MCF 10A (cell line): ENCODE measurements around the gene PHF14. TPM values are rescaled to one million over a fixed set of nuclear protein-coding genes. Genes with fewer than 3 reads are reported as not detected.
"Not testable (repeated sequence)": the region's sequence is repeated elsewhere in the genome, so short reads cannot be mapped to it uniquely, and the experiment has no call there.

Experiments
- BruUV-seq: library from RNA; stranded (reverse); fragments of 400-500 nt; replicated peaks from 2 replicates; lab custom pipeline; 2021; lab: Mats Ljungman, UMichigan
- CTCF ChIA-PET: fragments of 300-600 bp; sonication (Branson Sonifier 250); formaldehyde crosslinking; extraction: SDS; loops from one replicate; lab custom pipeline; 2021; ENCODE audit warnings: antibody characterized with exemption, inconsistent platforms; lab: Yijun Ruan, JAX
- POLR2A ChIA-PET: fragments of 300-600, 350-650 bp; sonication (Branson Sonifier 250); formaldehyde crosslinking; extraction: SDS; loops from one replicate; lab custom pipeline; 2020; ENCODE audit warnings: antibody characterized with exemption, inconsistent platforms; lab: Yijun Ruan, JAX
- DNase-seq: peaks from one replicate; pipeline ENCODE4 v3.0.0-alpha.2; 2018; ENCODE audit not compliant: unreplicated experiment
- H3K27ac Mint-ChIP-seq: one replicate; pipeline ENCODE4 v1.8.0; 2022; ENCODE audit warnings: mild to moderate bottlenecking, low read depth, mixed read lengths; ENCODE audit not compliant: unreplicated experiment
- H3K27me3 Mint-ChIP-seq: one replicate; pipeline ENCODE4 v1.8.0; 2022; ENCODE audit warnings: mixed read lengths; ENCODE audit not compliant: insufficient read depth, unreplicated experiment
- H3K36me3 Mint-ChIP-seq: one replicate; pipeline ENCODE4 v1.8.0; 2022; ENCODE audit warnings: mild to moderate bottlenecking, moderate library complexity, mixed read lengths; ENCODE audit not compliant: insufficient read depth, unreplicated experiment
- H3K4me1 Mint-ChIP-seq: one replicate; pipeline ENCODE4 v1.8.0; 2022; ENCODE audit warnings: mixed read lengths; ENCODE audit not compliant: insufficient read depth, unreplicated experiment
- H3K4me3 Mint-ChIP-seq: one replicate; pipeline ENCODE4 v1.8.0; 2022; ENCODE audit warnings: mild to moderate bottlenecking, moderate library complexity, mixed read lengths; ENCODE audit not compliant: unreplicated experiment
- H3K9me3 Mint-ChIP-seq: one replicate; pipeline ENCODE4 v1.8.0; 2022; ENCODE audit warnings: mixed read lengths; ENCODE audit not compliant: unreplicated experiment
- intact Hi-C: fragments of 100-400 bp; cut with micrococcal nuclease; formaldehyde crosslinking; loops from 2 replicates; pipeline ENCODE4 v1.14.1; 2022
- total RNA-seq: library from RNA; stranded (reverse); gene quantifications from 2 replicates; pipeline ENCODE4 v1.2.3, GENCODE V29; 2022
- TF ChIP-seq, protein P1 (sequence below): fragments of 200-600 bp; IDR thresholded peaks from one replicate; pipeline ENCODE4 v1.8.0; 2022; ENCODE audit warnings: antibody characterized with exemption, mild to moderate bottlenecking; ENCODE audit not compliant: unreplicated experiment

PHF14 gene
- total RNA-seq, 1 experiment from 2014 or later: 39.6 TPM

DNA sequence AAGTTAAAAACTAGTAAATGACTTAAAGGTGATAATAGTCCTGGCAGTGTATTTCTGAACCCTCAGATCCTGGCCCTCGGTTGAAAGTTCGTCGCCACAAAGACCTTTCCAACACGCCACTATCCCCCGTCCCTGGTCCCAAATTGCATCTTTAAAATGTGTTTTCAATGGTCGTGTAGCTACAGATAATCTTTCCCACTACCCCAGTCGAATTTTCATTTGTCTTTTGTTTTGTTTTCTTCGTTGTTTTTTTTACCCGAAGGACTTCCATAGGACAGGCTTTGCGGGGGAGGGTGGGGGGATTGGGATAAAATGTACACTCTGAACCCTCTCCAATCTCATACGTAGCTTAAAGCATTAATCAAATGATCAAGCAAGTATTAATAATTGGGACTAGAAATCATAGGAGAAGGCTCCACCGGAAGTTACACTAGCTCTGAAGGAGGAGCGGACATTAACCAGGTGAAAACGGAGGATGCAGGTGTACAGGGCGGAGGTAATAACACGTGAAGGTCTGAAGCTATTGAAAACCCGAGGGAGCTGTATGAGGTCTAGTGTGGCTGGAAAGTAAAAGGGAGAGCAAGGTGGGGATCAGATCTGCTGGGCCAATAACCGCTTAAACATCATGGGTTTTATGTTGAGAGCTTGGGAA lies 32.8 kb upstream of the PHF14 start:
- Mint-ChIP-seq H3K27ac (no peak overlapping the region), H3K27me3 (no peaks in the 10 kb centered on the region), H3K9me3 (no peaks in the 10 kb centered on the region), H3K4me1 (no peaks in the 10 kb centered on the region), H3K36me3 (peaks cover 16% of the 10 kb centered on the region), H3K4me3 (no peak overlapping the region)
- TF ChIP-seq, protein P1, sequence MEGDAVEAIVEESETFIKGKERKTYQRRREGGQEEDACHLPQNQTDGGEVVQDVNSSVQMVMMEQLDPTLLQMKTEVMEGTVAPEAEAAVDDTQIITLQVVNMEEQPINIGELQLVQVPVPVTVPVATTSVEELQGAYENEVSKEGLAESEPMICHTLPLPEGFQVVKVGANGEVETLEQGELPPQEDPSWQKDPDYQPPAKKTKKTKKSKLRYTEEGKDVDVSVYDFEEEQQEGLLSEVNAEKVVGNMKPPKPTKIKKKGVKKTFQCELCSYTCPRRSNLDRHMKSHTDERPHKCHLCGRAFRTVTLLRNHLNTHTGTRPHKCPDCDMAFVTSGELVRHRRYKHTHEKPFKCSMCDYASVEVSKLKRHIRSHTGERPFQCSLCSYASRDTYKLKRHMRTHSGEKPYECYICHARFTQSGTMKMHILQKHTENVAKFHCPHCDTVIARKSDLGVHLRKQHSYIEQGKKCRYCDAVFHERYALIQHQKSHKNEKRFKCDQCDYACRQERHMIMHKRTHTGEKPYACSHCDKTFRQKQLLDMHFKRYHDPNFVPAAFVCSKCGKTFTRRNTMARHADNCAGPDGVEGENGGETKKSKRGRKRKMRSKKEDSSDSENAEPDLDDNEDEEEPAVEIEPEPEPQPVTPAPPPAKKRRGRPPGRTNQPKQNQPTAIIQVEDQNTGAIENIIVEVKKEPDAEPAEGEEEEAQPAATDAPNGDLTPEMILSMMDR: no peak
- intact Hi-C loops: loop anchor here (1.0 to 5.0 kb wide), 2 partner anchors 32 to 271 kb away; partner anchors contain the start of gene PHF14
- ChIA-PET POLR2A (interaction anchor here (0.6 to 6.9 kb wide), 22 partner anchors 8 to 1270 kb away, joined by 3 to 119 read pairs (median 5); partner anchors contain the start of genes PHF14 and TMEM106B), CTCF (interaction anchor here (0.7 to 1.4 kb wide), 5 partner anchors 10 to 400 kb away, joined by 3 to 7 read pairs (median 4); no protein-coding TSS in a partner anchor)
- BruUV-seq: TSS peak; percentile 81
- DNase-seq: peak; percentile 20

DNA sequence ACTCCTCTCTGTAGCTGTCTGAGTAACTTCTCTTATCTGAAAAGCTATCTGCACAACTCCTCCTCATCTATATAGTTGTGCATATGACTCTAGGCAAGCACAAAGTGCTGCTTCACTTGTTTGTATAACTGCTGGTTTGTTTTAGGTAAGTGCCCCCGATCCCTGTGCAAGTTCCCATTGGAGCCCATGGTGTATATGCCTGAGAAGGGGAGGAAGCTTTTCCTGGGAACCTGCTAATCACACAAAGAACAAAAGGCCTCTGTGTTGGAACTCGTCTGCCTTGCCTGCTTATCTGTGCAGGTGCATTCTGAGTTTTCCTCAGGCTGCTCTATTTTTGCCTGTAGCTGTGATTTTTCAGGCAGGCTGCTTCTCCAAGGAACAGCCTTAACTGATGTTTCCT lies 23.2 kb upstream of the PHF14 start:
- TF ChIP-seq, protein P1: no peak
- intact Hi-C loops: no loop called here
- no peak overlapping the region for H3K4me3 Mint-ChIP-seq
- BruUV-seq: no TSS peak
- DNase-seq: no peak
- no peaks in the 10 kb centered on the region for H3K27me3 Mint-ChIP-seq
- H3K36me3 Mint-ChIP-seq: no peaks in the 10 kb centered on the region
- no peak overlapping the region for H3K27ac Mint-ChIP-seq
- no peaks in the 10 kb centered on the region for H3K4me1 Mint-ChIP-seq
- POLR2A ChIA-PET: interaction anchor here (0.9 to 1.9 kb wide), 2 partner anchors 10 to 24 kb away, joined by 3 to 6 read pairs; a partner anchor contains a TSS
- H3K9me3 Mint-ChIP-seq: no peaks in the 10 kb centered on the region
- CTCF ChIA-PET: no interaction called here

DNA sequence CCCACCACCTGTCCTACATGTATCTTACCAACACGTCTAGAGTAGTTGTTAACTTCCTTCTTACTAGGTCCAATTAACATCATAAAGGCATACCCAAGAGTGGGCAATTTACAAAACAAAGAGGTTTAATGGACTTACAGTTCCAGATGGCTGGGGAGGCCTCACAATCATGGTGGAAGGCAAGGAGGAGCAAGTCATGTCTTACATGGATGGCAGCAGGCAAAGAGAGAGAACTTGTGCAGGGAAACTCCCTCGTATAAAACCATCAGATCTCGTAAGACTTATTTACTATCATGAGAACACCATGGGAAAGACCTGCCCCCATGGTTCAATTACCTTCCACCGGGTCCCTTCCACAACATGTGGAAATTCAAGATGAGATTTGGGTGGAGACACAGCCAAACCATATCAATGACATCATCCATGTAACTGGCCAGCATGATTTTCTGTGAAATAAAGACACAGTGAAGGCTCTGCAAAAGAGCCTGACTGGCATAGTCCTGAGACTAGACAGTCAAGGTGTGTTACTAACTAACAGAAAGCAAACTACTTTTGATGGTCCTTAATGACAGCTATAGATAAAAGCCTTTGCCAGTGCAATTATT lies 22.6 kb upstream of the PHF14 start:
- H3K27ac Mint-ChIP-seq, H3K4me3 Mint-ChIP-seq, DNase-seq, H3K4me1 Mint-ChIP-seq, BruUV-seq, H3K27me3 Mint-ChIP-seq, CTCF ChIA-PET, intact Hi-C loops, H3K36me3 Mint-ChIP-seq, H3K9me3 Mint-ChIP-seq: not testable (repeated sequence)
- POLR2A ChIA-PET: interaction anchor here (1.9 kb wide), 1 partner anchor 11 kb away, joined by 6 read pairs; a partner anchor contains a TSS

DNA sequence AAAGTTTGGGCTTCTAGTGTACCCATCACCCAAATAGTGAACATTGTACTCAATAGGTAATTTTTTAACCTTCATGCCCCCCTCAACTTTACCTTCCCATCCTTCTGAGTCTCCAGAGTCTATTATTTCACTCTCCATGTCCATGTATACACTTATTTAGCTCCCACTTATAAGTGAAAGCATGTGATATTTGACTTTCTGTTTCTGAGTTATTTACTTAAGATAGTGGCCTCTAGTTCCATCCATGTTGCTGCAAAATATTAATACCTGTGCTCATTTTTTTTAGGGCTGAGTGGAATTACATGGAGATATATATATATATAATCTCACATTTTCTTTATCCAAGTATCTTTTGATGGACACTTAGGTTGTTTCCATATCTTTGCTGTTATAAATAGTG lies 21.1 kb upstream of the PHF14 start:
- no peaks in the 10 kb centered on the region for H3K36me3 Mint-ChIP-seq
- BruUV-seq: no TSS peak
- ChIA-PET CTCF (no interaction called here), POLR2A (no interaction called here)
- DNase-seq: no peak
- no peaks in the 10 kb centered on the region for H3K27me3 Mint-ChIP-seq
- no peak overlapping the region for H3K4me3 Mint-ChIP-seq
- no peaks in the 10 kb centered on the region for H3K9me3 Mint-ChIP-seq
- TF ChIP-seq, protein P1: no peak
- H3K27ac Mint-ChIP-seq: no peak overlapping the region
- no peaks in the 10 kb centered on the region for H3K4me1 Mint-ChIP-seq
- intact Hi-C loops: no loop called here

DNA sequence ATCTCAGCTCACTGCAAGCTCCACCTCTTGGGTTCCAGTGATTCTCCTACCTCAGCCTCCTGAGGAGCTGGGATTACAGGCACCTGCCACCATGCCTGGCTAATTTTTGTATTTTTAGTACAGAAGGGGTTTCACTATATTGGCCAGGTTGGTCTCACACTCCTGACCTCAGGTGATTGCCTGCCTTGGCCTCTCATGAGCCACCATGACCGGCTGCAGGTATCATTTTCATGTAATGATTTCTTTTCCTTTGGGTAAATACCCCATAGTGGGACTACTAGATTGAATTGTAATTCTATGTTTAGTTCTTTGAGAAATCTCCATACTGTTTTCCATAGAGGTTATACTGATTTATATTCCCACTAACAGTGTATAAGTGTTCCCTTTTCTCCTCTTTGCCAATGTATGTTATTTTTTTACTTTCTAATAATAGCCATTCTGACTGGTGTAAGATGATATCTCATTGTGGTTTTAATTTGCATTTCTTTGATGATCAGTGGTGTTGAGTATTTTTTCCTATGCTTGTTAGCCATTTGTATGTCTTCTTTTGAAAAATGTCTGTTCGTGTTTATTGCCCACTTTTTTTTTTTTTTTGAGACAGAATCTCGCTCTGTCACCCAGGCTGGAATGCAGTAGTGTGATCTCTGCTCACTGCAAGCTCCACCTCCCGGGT lies 20.5 kb upstream of the PHF14 start:
- H3K9me3 Mint-ChIP-seq, H3K36me3 Mint-ChIP-seq, DNase-seq, intact Hi-C loops, H3K27me3 Mint-ChIP-seq, H3K27ac Mint-ChIP-seq, CTCF ChIA-PET, POLR2A ChIA-PET, H3K4me3 Mint-ChIP-seq, BruUV-seq, H3K4me1 Mint-ChIP-seq: not testable (repeated sequence)
